ENCODE measurements around the gene OPHN1. TPM values are rescaled to one million over a fixed set of nuclear protein-coding genes. Genes with fewer than 3 reads are reported as not detected.
A peak's percentile ranks its signal among the peaks of the same experiment; 100 is the strongest.

Gene OPHN1
- total and polyA plus RNA-seq, 10 of the 15 experiments (the other 5 are each of a cell fraction or from before 2014, with no cell fraction given): under 0.01 to 0.03 (median 0.03) TPM; not detected in 6

DNA sequence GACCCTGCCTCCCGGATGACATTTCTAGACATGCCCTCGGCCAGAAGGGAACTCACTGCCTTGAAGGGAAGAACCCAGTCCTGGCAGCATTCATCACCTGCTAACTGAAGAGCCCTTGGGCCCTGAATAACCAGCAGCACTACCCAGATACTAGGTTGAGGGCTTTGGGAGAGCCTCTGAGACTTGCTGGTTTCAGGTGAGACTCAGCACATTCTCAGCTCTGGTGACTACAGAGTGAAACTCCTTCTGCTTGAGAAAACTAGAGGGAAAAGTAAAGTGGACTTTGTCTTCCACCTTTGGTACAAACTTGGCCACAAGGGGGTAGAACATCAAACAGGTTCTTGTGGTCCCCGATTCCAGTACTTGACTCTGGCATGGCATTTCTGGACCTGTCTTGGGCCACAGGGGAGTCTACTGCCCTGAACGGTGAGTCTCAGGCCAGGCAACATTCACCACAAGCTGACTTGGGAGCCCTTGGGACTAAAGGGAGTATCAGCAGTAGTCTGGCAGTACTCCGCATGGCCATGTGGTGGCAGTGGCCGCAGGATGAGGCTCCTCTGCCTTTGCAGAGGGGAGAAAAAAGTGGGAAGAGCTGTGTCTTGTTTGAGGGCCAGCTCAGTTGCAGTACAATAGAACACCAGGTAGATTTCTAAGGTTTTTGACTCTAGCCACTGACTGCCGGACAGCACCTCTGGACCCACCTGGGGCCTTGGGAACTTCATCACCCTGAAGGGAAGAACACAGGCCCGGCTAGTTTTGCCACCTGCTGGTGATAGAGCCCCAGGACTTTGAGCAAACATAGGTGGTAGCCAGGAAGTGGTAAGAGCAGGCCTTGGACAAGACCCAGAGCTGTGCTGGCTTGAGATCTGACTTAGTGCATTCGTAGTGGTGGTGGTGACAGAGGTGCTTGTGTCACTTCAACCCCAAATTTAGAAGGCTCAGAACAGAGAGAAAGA, 414.8 kb downstream of the OPHN1 start:
- ChIA-PET RAD21 (ENCODE audit: unreplicated experiment) (no interaction called here), SMC1A (ENCODE audit: uncharacterized antibody, unreplicated experiment) (no interaction called here), POLR2A (no interaction called here), CTCF (interaction anchor here (0.6 to 1.0 kb wide), 2 partner anchors 9 to 879 kb away, joined by 3 read pairs; no protein-coding TSS in a partner anchor)
- in situ Hi-C loops (cut with MboI): no loop called here
- H3K27ac ChIP-seq (ENCODE audit: control insufficient read depth, insufficient read depth): no peak overlapping the region
- H2AFZ ChIP-seq (ENCODE audit: control insufficient read depth, low read depth, low read length): no peak overlapping the region
- no peaks in the 10 kb centered on the region for H3K79me2 ChIP-seq (ENCODE audit: control insufficient read depth, insufficient read depth, low read length)
- no peak for FAIRE-seq
- 0 out of 3 replicates have a peak, but pooled peaks have one; percentile 27 for ATAC-seq
- DNase-seq (ENCODE audit: low read depth, low spot score): no peak
- WGBS (ENCODE audit: insufficient coverage, insufficient replicate concordance, low lambda C conversion rate, missing lambda C conversion rate): 30% methylated on average over 9 of the region's 9 CpGs
- H4K20me1 ChIP-seq (ENCODE audit: control insufficient read depth, insufficient read depth): no peaks in the 10 kb centered on the region
- H3K27me3 ChIP-seq (replicated peaks in 1 of 2; ENCODE audit: control insufficient read depth in 2 of 2, insufficient read depth in 2 of 2, low read length in 1 of 2): no peaks in the 10 kb centered on the region
- TF ChIP-seq CTCF (IDR thresholded peaks at IDR 0.05 in 2 of 3, conservative IDR thresholded peaks at IDR 0.05 in 1 of 3; ENCODE audit: control insufficient read depth in 2 of 3, extremely low read depth in 1 of 3, insufficient read depth in 1 of 3, low read depth in 3 of 3, low read length in 3 of 3) (peak in 2 of 3 experiments; percentile 6 to 25; a peak in 1 of 6 replicates), STAT1 (conservative IDR thresholded peaks at IDR 0.05) (no peak)
- intact Hi-C loops (cut with micrococcal nuclease; ENCODE audit: unreplicated experiment): no loop called here
- no peaks in the 10 kb centered on the region for H3K9me3 ChIP-seq (replicated peaks; ENCODE audit: control insufficient read depth, insufficient read depth, low read length)
- no peak overlapping the region for H3K9ac ChIP-seq (ENCODE audit: control insufficient read depth, insufficient read depth, low read length)
- H3K36me3 ChIP-seq (ENCODE audit: control insufficient read depth in 2 of 2, insufficient read depth in 2 of 2, low read length in 1 of 2): no peaks in the 10 kb centered on the region
- H3K4me1 ChIP-seq (ENCODE audit: control insufficient read depth, insufficient read depth, low read length): no peaks in the 10 kb centered on the region
- no peak overlapping the region for H3K4me2 ChIP-seq (ENCODE audit: control insufficient read depth, insufficient read depth)
- no TSS peak for BruUV-seq (replicated peaks)
- no peak overlapping the region for H3K4me3 ChIP-seq

- no peaks in the 10 kb centered on the region for H3K79me2 ChIP-seq (ENCODE audit: control insufficient read depth, insufficient read depth, low read length)
- ATAC-seq (no peak), DNase-seq (ENCODE audit: low read depth, low spot score) (no peak), FAIRE-seq (no peak)
- H4K20me1 ChIP-seq (ENCODE audit: control insufficient read depth, insufficient read depth): no peaks in the 10 kb centered on the region
- no TSS peak for BruUV-seq (replicated peaks)
- H3K36me3 ChIP-seq (ENCODE audit: control insufficient read depth in 2 of 2, insufficient read depth in 2 of 2, low read length in 1 of 2): no peaks in the 10 kb centered on the region
- no peaks in the 10 kb centered on the region for H3K4me1 ChIP-seq (ENCODE audit: control insufficient read depth, insufficient read depth, low read length)
- intact Hi-C loops (cut with micrococcal nuclease; ENCODE audit: unreplicated experiment) (no loop called here), in situ Hi-C loops (cut with MboI) (no loop called here)
- no peaks in the 10 kb centered on the region for H3K27me3 ChIP-seq (replicated peaks in 1 of 2; ENCODE audit: control insufficient read depth in 2 of 2, insufficient read depth in 2 of 2, low read length in 1 of 2)
- no peaks in the 10 kb centered on the region for H3K9me3 ChIP-seq (replicated peaks; ENCODE audit: control insufficient read depth, insufficient read depth, low read length)
- H3K27ac ChIP-seq (ENCODE audit: control insufficient read depth, insufficient read depth): no peak overlapping the region
- ChIA-PET CTCF (no interaction called here), POLR2A (no interaction called here), SMC1A (ENCODE audit: uncharacterized antibody, unreplicated experiment) (no interaction called here), RAD21 (ENCODE audit: unreplicated experiment) (no interaction called here)
- no peak overlapping the region for H2AFZ ChIP-seq (ENCODE audit: control insufficient read depth, low read depth, low read length)
- no peak overlapping the region for H3K9ac ChIP-seq (ENCODE audit: control insufficient read depth, insufficient read depth, low read length)
- H3K4me3 ChIP-seq: no peak overlapping the region
- H3K4me2 ChIP-seq (ENCODE audit: control insufficient read depth, insufficient read depth): no peak overlapping the region
- TF ChIP-seq EGR1 (IDR thresholded peaks at IDR 0.05; ENCODE audit: borderline replicate concordance in 1 of 2, low read depth in 2 of 2, low read length in 2 of 2): no peak
- TF ChIP-seq BHLHE40 (IDR thresholded peaks at IDR 0.05; ENCODE audit: borderline replicate concordance in 1 of 2, low read depth in 2 of 2, low read length in 1 of 2): no peak
- TF ChIP-seq MYC (IDR thresholded peaks at IDR 0.05; ENCODE audit: insufficient read depth, insufficient read length, insufficient replicate concordance, low read length, severe bottlenecking): no peak
- TF ChIP-seq FOXK2 (IDR thresholded peaks at IDR 0.05): no peak
- no peak for TF ChIP-seq CBX5 (IDR thresholded peaks at IDR 0.05; ENCODE audit: low read depth)
- TF ChIP-seq PML (IDR thresholded peaks at IDR 0.05; ENCODE audit: low read length): no peak
- TF ChIP-seq POLR2A (IDR thresholded peaks at IDR 0.05; ENCODE audit: low read depth, low read length): no peak
- TF ChIP-seq BCL11A (IDR thresholded peaks at IDR 0.05; ENCODE audit: low read depth, low read length): no peak
- TF ChIP-seq MEF2B (IDR thresholded peaks at IDR 0.05; ENCODE audit: partially characterized antibody, poor library complexity, severe bottlenecking): no peak
- no peak for TF ChIP-seq TCF7 (IDR thresholded peaks at IDR 0.05; ENCODE audit: borderline replicate concordance)
- TF ChIP-seq TARDBP (IDR thresholded peaks at IDR 0.05; ENCODE audit: borderline replicate concordance): no peak
- TF ChIP-seq YY1 (IDR thresholded peaks at IDR 0.05; ENCODE audit: low read depth, low read length): no peak
Observed at GRCh38 chrX:67998540-67998939, 434.8 kb downstream of the OPHN1 start.
